B cell (primary cell): ENCODE measurements around the gene TSSC4. TPM values are rescaled to one million over a fixed set of nuclear protein-coding genes. Genes with fewer than 3 reads are reported as not detected.

Source experiments
- ATAC-seq: fragments of 200-7000 bp; cut with Tn5 transposase; one replicate; pipeline ENCODE4 v1.10.0; 2021; ENCODE audit warnings: low read depth, mild to moderate bottlenecking, moderate number of reproducible peaks, moderate library complexity
- CTCF ChIA-PET: fragments of 350-600 bp; sonication (Branson Sonifier 250); formaldehyde crosslinking; loops from one replicate; lab custom pipeline; 2021; ENCODE audit warnings: antibody characterized with exemption, inconsistent platforms; lab: Charles Lee
- POLR2A ChIA-PET: fragments of 350-600 bp; sonication (Branson Sonifier 250); formaldehyde crosslinking; loops from one replicate; lab custom pipeline; 2021; ENCODE audit warnings: antibody characterized with exemption; lab: Charles Lee
- DNase-seq: peaks from one replicate; pipeline ENCODE4 v3.0.0; 2013
- H2AFZ ChIP-seq: 2 replicates; pipeline ENCODE4 v1.6.1; 2012; ENCODE audit warnings: mild to moderate bottlenecking, low read depth, low read length; ENCODE audit not compliant: insufficient read depth, poor library complexity, severe bottlenecking
- H3K27ac ChIP-seq, 2 donors: 1 replicate in 1 of 2; 2 replicates in 1 of 2; pipeline ENCODE4 v1.5.1; 2012 to 2013; ENCODE audit warnings: low read length in 2 of 2, mild to moderate bottlenecking in 2 of 2, moderate library complexity in 1 of 2
- H3K27me3 ChIP-seq, 4 experiments: fragments of 200-600 bp in 1 of 4; sonication (generic) in 1 of 4; replicated peaks in 1 of 4; 1 replicate in 2 of 4; 2 replicates in 2 of 4; pipeline versions ENCODE4 v1.6.1 to v1.7.0; 2013 to 2016; ENCODE audit warnings: low read length in 3 of 4, mild to moderate bottlenecking in 2 of 4, mixed read lengths in 1 of 4, moderate library complexity in 1 of 4; ENCODE audit not compliant: insufficient read depth in 4 of 4, control insufficient read depth in 3 of 4; ENCODE audit errors: control extremely low read depth in 1 of 4
- H3K36me3 ChIP-seq, 2 experiments: replicated peaks in 1 of 2; 1 replicate in 1 of 2; 2 replicates in 1 of 2; pipeline versions ENCODE4 v1.6.1 to v1.7.1; 2013; ENCODE audit warnings: low read length in 1 of 2; ENCODE audit not compliant: insufficient read depth in 2 of 2, control insufficient read depth in 1 of 2; ENCODE audit errors: control extremely low read depth in 1 of 2, extremely low read depth in 1 of 2
- H3K4me1 ChIP-seq, 2 donors: fragments of 200-600 bp in 1 of 2; sonication (generic) in 1 of 2; 1 replicate in 1 of 2; 2 replicates in 1 of 2; pipeline versions ENCODE4 v1.5.1 to v1.6.1; 2013 to 2017; ENCODE audit warnings: low read length in 2 of 2; ENCODE audit not compliant: control insufficient read depth in 2 of 2, insufficient read depth in 2 of 2
- H3K4me2 ChIP-seq: replicated peaks from 2 replicates; pipeline ENCODE3; 2012; ENCODE audit warnings: mild to moderate bottlenecking, low read depth, low read length; ENCODE audit not compliant: poor library complexity, severe bottlenecking
- H3K4me3 ChIP-seq, 5 experiments: fragments of 200-600 bp in 1 of 5; sonication (generic) in 1 of 5; 1 replicate in 3 of 5; 2 replicates in 2 of 5; pipeline versions ENCODE4 v1.5.1 to v1.7.0; 2011 to 2016; ENCODE audit warnings: low read length in 4 of 5, mild to moderate bottlenecking in 4 of 5, low read depth in 2 of 5, control low read depth in 1 of 5, moderate library complexity in 1 of 5; ENCODE audit not compliant: insufficient read depth in 1 of 5; ENCODE audit errors: control extremely low read depth in 1 of 5, extremely low read depth in 1 of 5
- H3K79me2 ChIP-seq: fragments of 200-600 bp; sonication (generic); one replicate; pipeline ENCODE4 v1.6.0; 2016; ENCODE audit warnings: low read length; ENCODE audit not compliant: control insufficient read depth, insufficient read depth
- H3K9ac ChIP-seq: fragments of 200-600 bp; sonication (generic); 2 replicates; pipeline ENCODE4 v1.6.1; 2017; ENCODE audit warnings: mild to moderate bottlenecking, low read length, moderate library complexity
- H3K9me3 ChIP-seq, 3 donors: one replicate each; pipeline versions ENCODE4 v1.6.1 to v1.7.1; 2013; ENCODE audit warnings: low read length in 2 of 3; ENCODE audit not compliant: control insufficient read depth in 2 of 3, insufficient read depth in 1 of 3; ENCODE audit errors: control extremely low read depth in 1 of 3
- H4K20me1 ChIP-seq: 2 replicates; pipeline ENCODE4 v1.6.0; 2012; ENCODE audit warnings: mild to moderate bottlenecking, low read length; ENCODE audit not compliant: insufficient read depth, control insufficient read depth, poor library complexity, severe bottlenecking
- H3K27ac Mint-ChIP-seq: one replicate; pipeline ENCODE4 v1.8.0; 2021; ENCODE audit warnings: mixed read lengths
- H3K27me3 Mint-ChIP-seq: one replicate; pipeline ENCODE4 v1.8.0; 2021; ENCODE audit warnings: mixed read lengths
- H3K4me1 Mint-ChIP-seq: one replicate; pipeline ENCODE4 v1.8.0; 2021; ENCODE audit warnings: mixed read lengths
- H3K4me3 Mint-ChIP-seq: one replicate; pipeline ENCODE4 v1.8.0; 2021; ENCODE audit warnings: mixed read lengths
- H3K9me3 Mint-ChIP-seq: one replicate; pipeline ENCODE4 v1.8.0; 2022; ENCODE audit warnings: mixed read lengths; ENCODE audit not compliant: insufficient read depth
- CTCF ChIP-seq: fragments of 200-600 bp; IDR thresholded peaks from one replicate; pipeline ENCODE4 v1.8.0; 2022; ENCODE audit warnings: antibody characterized with exemption, mild to moderate bottlenecking
- EZH2 ChIP-seq: IDR thresholded peaks from 2 replicates; pipeline ENCODE4 v1.6.1; 2012; ENCODE audit warnings: borderline replicate concordance, low read depth, mild to moderate bottlenecking, moderate library complexity, low read length; ENCODE audit not compliant: insufficient read depth, poor library complexity, severe bottlenecking
- WGBS: methylation state at CpG from one replicate; pipeline ENCODE4 v1.1.5; 2013; ENCODE audit warnings: missing lambda C conversion rate; ENCODE audit not compliant: insufficient coverage; 5-methylcytosine and 5-hydroxymethylcytosine counted together
- intact Hi-C: fragments of 100-400 bp; cut with micrococcal nuclease; formaldehyde crosslinking; loops from one replicate; pipeline ENCODE4 v1.10.0; 2022
- polyA plus RNA-seq: library from polyadenylated mRNA; depleted of rRNA; stranded (reverse); fragments of >200 nt; gene quantifications from 2 replicates; pipeline ENCODE4 v1.2.3, GENCODE V29; 2012
- total RNA-seq, 2 donors: library from RNA; stranded (reverse); fragments of 120-200 nt in 1 of 2; gene quantifications; 1 replicate in 1 of 2; 2 replicates in 1 of 2; pipeline versions ENCODE4 v1.2.3 to v1.2.4, GENCODE V29; 2013 to 2022

The TSSC4 gene
- total and polyA plus RNA-seq, 2 donors (not counting 1 experiment from before 2014, with no cell fraction given), result 49.4 to 57.5 TPM

GRCh38 chr11:2446590-2447252 is 46.2 kb downstream of the TSSC4 start:
- DNase-seq (peak; percentile 67), ATAC-seq (no peak)
- peak overlapping the region in 1 of 2 donors; percentile 49 for H3K27ac ChIP-seq
- ChIA-PET CTCF (interaction anchor here (0.6 to 4.1 kb wide), 4 partner anchors 26 to 85 kb away, joined by 3 to 25 read pairs (median 3); partner anchors contain the start of gene TSSC4), POLR2A (no interaction called here)
- no peaks in the 10 kb centered on the region for H3K27me3 Mint-ChIP-seq
- peak overlapping the region; percentile 93 for H3K4me3 Mint-ChIP-seq
- peaks cover 0 to 4% (median 0%) of the 10 kb centered on the region in 3 donors for H3K9me3 ChIP-seq
- H3K4me1 ChIP-seq, result peaks cover 33 to 47% of the 10 kb centered on the region in 2 donors
- TF ChIP-seq CTCF, result no peak
- no peak for TF ChIP-seq EZH2
- H3K36me3 ChIP-seq, result no peaks in the 10 kb centered on the region
- intact Hi-C loops, result no loop called here
- peak overlapping the region; percentile 93 for H3K4me2 ChIP-seq
- peaks cover 42% of the 10 kb centered on the region for H4K20me1 ChIP-seq
- H3K9ac ChIP-seq, result peak overlapping the region; percentile 69
- peak overlapping the region; percentile 54 for H2AFZ ChIP-seq
- peak overlapping the region; percentile 83 for H3K27ac Mint-ChIP-seq
- peaks cover 31% of the 10 kb centered on the region for H3K4me1 Mint-ChIP-seq
- peak overlapping the region; percentile 17 to 76 (median 64) for H3K4me3 ChIP-seq
- 26% methylated on average over 12 of the region's 15 CpGs for WGBS
- peaks cover 57% of the 10 kb centered on the region for H3K79me2 ChIP-seq
- H3K9me3 Mint-ChIP-seq, result no peaks in the 10 kb centered on the region
- peaks cover 0 to 10% (median 0%) of the 10 kb centered on the region in 4 experiments for H3K27me3 ChIP-seq
